GM23248 (cell line): ENCODE data around the gene DDX3X. TPM values are rescaled to one million over a fixed set of nuclear protein-coding genes. Genes with fewer than 3 reads are reported as not detected.

Experiments
- DNase-seq: peaks from one replicate; pipeline ENCODE4 v3.0.0-alpha.2; 2015
- H2AFZ ChIP-seq: fragments of 200-600 bp; sonication (generic); 2 replicates; pipeline ENCODE4 v1.6.1; 2016; ENCODE audit warnings: antibody characterized with exemption
- H3F3A ChIP-seq: fragments of 200-600 bp; sonication (generic); 2 replicates; pipeline ENCODE4 v1.6.1; 2016; ENCODE audit warnings: mild to moderate bottlenecking, antibody characterized with exemption, mixed run types; ENCODE audit not compliant: insufficient read depth
- H3K27ac ChIP-seq: fragments of 200-600 bp; sonication (generic); 2 replicates; pipeline ENCODE4 v1.5.1; 2016; ENCODE audit warnings: mild to moderate bottlenecking
- H3K27me3 ChIP-seq: fragments of 200-600 bp; sonication (generic); replicated peaks from 2 replicates; pipeline ENCODE4 v1.6.1; 2016; ENCODE audit warnings: mild to moderate bottlenecking; ENCODE audit not compliant: insufficient read depth
- H3K36me3 ChIP-seq: fragments of 200-600 bp; sonication (generic); 2 replicates; pipeline ENCODE4 v1.6.1; 2016; ENCODE audit warnings: low read depth, mild to moderate bottlenecking
- H3K4me1 ChIP-seq: fragments of 200-600 bp; sonication (generic); 2 replicates; pipeline ENCODE4 v1.6.1; 2016; ENCODE audit warnings: mild to moderate bottlenecking; ENCODE audit not compliant: insufficient read depth
- H3K4me2 ChIP-seq: fragments of 200-600 bp; sonication (generic); one replicate; pipeline ENCODE4 v1.6.1; 2016; ENCODE audit warnings: mild to moderate bottlenecking; ENCODE audit not compliant: unreplicated experiment
- H3K4me3 ChIP-seq: fragments of 200-600 bp; sonication (generic); 2 replicates; pipeline ENCODE4 v1.5.1; 2016; ENCODE audit warnings: mild to moderate bottlenecking
- H3K79me2 ChIP-seq: fragments of 200-600 bp; sonication (generic); 2 replicates; pipeline ENCODE4 v1.6.1; 2016; ENCODE audit warnings: mild to moderate bottlenecking; ENCODE audit not compliant: insufficient read depth
- H3K9ac ChIP-seq: fragments of 200-600 bp; sonication (generic); 2 replicates; pipeline ENCODE4 v1.6.1; 2016; ENCODE audit warnings: mild to moderate bottlenecking
- H3K9me2 ChIP-seq: fragments of 200-600 bp; sonication (generic); 2 replicates; pipeline ENCODE4 v1.6.1; 2016; ENCODE audit warnings: mixed run types, mild to moderate bottlenecking, moderate library complexity; ENCODE audit not compliant: insufficient read depth
- H3K9me3 ChIP-seq: fragments of 200-600 bp; sonication (generic); one replicate; pipeline ENCODE4 v1.6.1; 2017; ENCODE audit warnings: low read depth
- H4K20me1 ChIP-seq: fragments of 200-600 bp; sonication (generic); 2 replicates; pipeline ENCODE4 v1.6.0; 2016; ENCODE audit not compliant: insufficient read depth
- EZH2 ChIP-seq: fragments of 200-600 bp; sonication (generic); IDR thresholded peaks from 2 replicates; pipeline ENCODE4 v1.6.1; 2018; ENCODE audit warnings: antibody characterized with exemption, mild to moderate bottlenecking; ENCODE audit not compliant: insufficient read depth, poor library complexity, severe bottlenecking
- EZH2phosphoT487 ChIP-seq: fragments of 200-600 bp; sonication (generic); IDR thresholded peaks from 2 replicates; pipeline ENCODE4 v1.6.1; 2018; ENCODE audit warnings: antibody characterized with exemption, moderate library complexity, mild to moderate bottlenecking, low read depth; ENCODE audit not compliant: insufficient read depth
- WGBS, 2 experiments: methylation state at CpG; one replicate each; pipeline ENCODE4 v1.1.6; 2015 to 2017; ENCODE audit warnings: low lambda C conversion rate in 2 of 2, low coverage in 1 of 2; ENCODE audit errors: missing lambda C conversion rate in 2 of 2; 5-methylcytosine and 5-hydroxymethylcytosine counted together
- in situ Hi-C: fragments of 300-500 bp; cut with MboI; formaldehyde crosslinking; loops from 2 replicates; pipeline ENCODE4 v1.15.0; 2020
- polyA plus RNA-seq: library from polyadenylated mRNA; unstranded; fragments of >200 nt; fragmentation: Nextera tagmentation; extraction: Ambion mirVana; gene quantifications from 2 replicates; pipeline ENCODE4 v1.2.1, GENCODE V29; 2016
- total RNA-seq: library from RNA; depleted of rRNA; stranded (reverse); fragments of >200 nt; shearing (Covaris generic); gene quantifications from 2 replicates; pipeline ENCODE4 v1.2.3, GENCODE V29; 2014

Gene DDX3X
- total and polyA plus RNA-seq, 2 experiments from 2014 or later, result 129 to 206 TPM

- no peaks in the 10 kb centered on the region for H3K27me3 ChIP-seq
- H3K27ac ChIP-seq, result peak overlapping the region; percentile 100
- WGBS, 2 experiments, result 0 to 1% methylated on average over 24 of the region's 64 CpGs
- no peaks in the 10 kb centered on the region for H3K9me3 ChIP-seq
- in situ Hi-C loops, result no loop called here
- H3K4me1 ChIP-seq, result peaks cover 27% of the 10 kb centered on the region
- peaks cover 39% of the 10 kb centered on the region for H3K79me2 ChIP-seq
- H3K9me2 ChIP-seq, result no peaks in the 10 kb centered on the region
- no peaks in the 10 kb centered on the region for H3K36me3 ChIP-seq
- H2AFZ ChIP-seq, result peak overlapping the region; percentile 91
- H3K9ac ChIP-seq, result peak overlapping the region; percentile 100
- H3F3A ChIP-seq, result peaks cover 34% of the 10 kb centered on the region
- H3K4me3 ChIP-seq, result peak overlapping the region; percentile 96
- H3K4me2 ChIP-seq, result peak overlapping the region; percentile 84
- TF ChIP-seq EZH2, result no peak
- no peak for TF ChIP-seq EZH2phosphoT487
- H4K20me1 ChIP-seq, result peaks cover 20% of the 10 kb centered on the region; the same call in 1 of the 2 replicates
- DNase-seq, result peak; percentile 86
These were observed 789 bp upstream of the DDX3X start for GRCh38 chrX:41333003-41333743.

DNA sequence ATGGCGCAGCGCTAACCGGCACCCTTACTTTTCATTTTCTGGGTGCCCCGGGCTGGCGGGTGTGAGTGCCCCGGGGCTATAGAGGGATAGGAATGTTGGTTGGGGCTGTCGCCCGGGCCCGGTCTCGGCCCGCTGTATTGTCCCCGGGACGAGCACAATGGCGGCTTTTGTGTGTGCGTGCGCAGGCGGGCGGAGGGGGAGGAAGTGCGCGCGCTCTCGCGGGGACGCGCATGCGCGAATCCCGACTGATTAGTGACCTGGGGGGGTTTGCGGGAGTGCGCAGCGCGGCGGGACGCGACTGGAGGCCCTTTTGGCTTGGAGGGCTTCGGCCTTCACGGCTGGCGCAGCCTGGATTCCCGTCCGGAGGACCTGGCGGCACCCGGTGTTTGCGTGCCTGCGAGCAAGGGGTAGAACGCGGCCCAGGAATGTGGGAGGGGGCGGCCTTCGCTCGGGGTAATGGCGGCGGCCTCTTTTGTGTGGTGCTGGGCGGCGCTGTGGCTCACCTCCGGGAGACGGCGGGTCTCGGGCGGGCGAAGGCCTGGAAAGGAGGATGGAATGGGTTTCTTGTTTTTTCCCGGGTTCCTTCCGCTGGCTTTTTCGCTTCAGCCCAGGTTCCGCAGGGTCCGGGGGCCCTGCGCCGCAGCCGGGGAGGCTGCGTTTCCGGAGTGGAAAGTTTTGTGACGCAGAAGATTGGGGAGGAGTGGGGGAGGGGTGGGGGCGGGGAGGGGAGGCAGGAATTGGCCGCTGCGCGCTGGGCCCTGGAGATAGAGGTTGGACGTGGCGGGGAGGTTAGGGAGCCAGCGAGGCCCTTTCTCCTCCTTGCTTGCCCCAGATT is 618 bp downstream of the DDX3X start:
- Histone ChIP-seq H3K4me3 (peak overlapping the region; percentile 96), H2AFZ (no peak overlapping the region), H3K4me1 (peaks cover 38% of the 10 kb centered on the region), H3K9ac (peak overlapping the region; percentile 100), H3K27me3 (no peaks in the 10 kb centered on the region), H3K9me3 (no peaks in the 10 kb centered on the region), H4K20me1 (peaks cover 27% of the 10 kb centered on the region), H3K9me2 (no peaks in the 10 kb centered on the region), H3F3A (peaks cover 40% of the 10 kb centered on the region), H3K36me3 (0 out of 2 replicates have a peak, but pooled peaks cover 7% of the 10 kb centered on the region), H3K27ac (peak overlapping the region; percentile 100), H3K4me2 (peak overlapping the region; percentile 84), H3K79me2 (peaks cover 54% of the 10 kb centered on the region)
- WGBS, 2 experiments, result 0 to 1% methylated on average over 3 to 32 of the region's 77 CpGs
- in situ Hi-C loops, result no loop called here
- TF ChIP-seq EZH2 (no peak), EZH2phosphoT487 (no peak)
- peak; percentile 78 for DNase-seq

DNA sequence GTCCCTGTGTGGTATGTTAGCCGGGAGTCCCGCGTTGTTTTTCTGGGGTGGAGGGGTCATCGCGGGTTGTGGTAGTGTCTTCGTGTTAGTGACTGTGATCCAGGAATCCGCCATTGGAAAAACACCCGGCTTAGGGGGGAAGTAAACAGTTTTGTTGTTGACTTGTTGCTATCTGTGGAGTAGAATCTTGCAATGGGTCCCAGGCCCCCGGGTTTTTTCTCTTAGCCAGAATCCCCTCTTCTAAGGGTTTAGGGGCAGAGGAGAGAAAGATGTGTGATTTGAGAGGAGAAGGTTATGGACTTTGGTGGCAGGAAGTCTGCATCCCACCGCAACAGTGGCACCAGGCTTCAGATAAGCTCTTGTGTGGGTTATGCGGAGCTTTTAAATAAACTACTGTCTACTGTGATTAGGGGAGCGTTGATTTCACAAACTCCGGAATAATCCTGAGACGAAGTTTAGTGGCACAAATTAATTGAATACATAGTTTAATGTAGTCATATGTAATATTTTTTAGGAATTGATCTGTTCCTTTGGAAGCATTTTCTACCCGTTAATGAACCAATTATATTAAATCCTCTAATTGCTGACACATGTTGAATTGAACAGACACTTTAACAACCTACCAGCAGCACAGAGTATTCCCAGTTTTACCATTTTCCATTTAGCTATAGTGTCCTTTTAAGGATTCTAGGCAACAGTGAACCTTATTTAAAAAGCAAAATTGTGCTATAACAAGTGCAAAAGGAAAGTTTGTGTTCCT is 1.4 kb downstream of the DDX3X start:
- peaks cover 62% of the 10 kb centered on the region for H3K79me2 ChIP-seq
- 2% methylated on average over 14 to 15 of the region's 15 CpGs for WGBS, 2 experiments
- H3K36me3 ChIP-seq, result peaks cover 8% of the 10 kb centered on the region; the same call in 1 of the 2 replicates
- H4K20me1 ChIP-seq, result peaks cover 34% of the 10 kb centered on the region
- peak overlapping the region; percentile 96 for H3K4me3 ChIP-seq
- peak overlapping the region; percentile 100 for H3K9ac ChIP-seq
- H3F3A ChIP-seq, result peaks cover 40% of the 10 kb centered on the region
- H3K4me2 ChIP-seq, result peak overlapping the region; percentile 82
- H3K9me3 ChIP-seq, result no peaks in the 10 kb centered on the region
- H3K27me3 ChIP-seq, result no peaks in the 10 kb centered on the region
- in situ Hi-C loops, result no loop called here
- peaks cover 38% of the 10 kb centered on the region for H3K4me1 ChIP-seq
- H2AFZ ChIP-seq, result no peak overlapping the region
- peak; percentile 30 for DNase-seq
- H3K9me2 ChIP-seq, result no peaks in the 10 kb centered on the region
- TF ChIP-seq EZH2 (no peak), EZH2phosphoT487 (no peak)
- peak overlapping the region; percentile 100 for H3K27ac ChIP-seq

GRCh38 chrX:41335958-41336331 is 2.0 kb downstream of the DDX3X start:
- Histone ChIP-seq H3K4me3 (peak overlapping the region; percentile 96), H3K9me3 (no peaks in the 10 kb centered on the region), H3K4me1 (peaks cover 33% of the 10 kb centered on the region), H3K9me2 (no peaks in the 10 kb centered on the region), H3K9ac (peak overlapping the region; percentile 100), H4K20me1 (peaks cover 37% of the 10 kb centered on the region), H3F3A (peaks cover 40% of the 10 kb centered on the region), H3K36me3 (peaks cover 12% of the 10 kb centered on the region; the same call in 1 of the 2 replicates), H2AFZ (no peak overlapping the region), H3K27me3 (no peaks in the 10 kb centered on the region), H3K27ac (peak overlapping the region; percentile 100), H3K79me2 (peaks cover 67% of the 10 kb centered on the region), H3K4me2 (peak overlapping the region; percentile 82)
- peak; percentile 82 for DNase-seq
- TF ChIP-seq EZH2phosphoT487, result no peak
- no peak for TF ChIP-seq EZH2
- in situ Hi-C loops, result no loop called here
- WGBS, 2 experiments, result 4% methylated on average over 6 of the region's 6 CpGs
